ENCODE measurements around the gene TOX4. TPM values are rescaled to one million over a fixed set of nuclear protein-coding genes. Genes with fewer than 3 reads are reported as not detected.

The TOX4 gene
- total and polyA plus RNA-seq, 9 of the 15 experiments (the other 6 are each of a cell fraction or from before 2014, with no cell fraction given), result 9.9 to 76.5 (median 41.0) TPM

- TF ChIP-seq ZFP1 (CRISPR knock-in tag; IDR thresholded peaks at IDR 0.05) (no peak), HLTF (IDR thresholded peaks at IDR 0.05) (no peak), ZNF655 (CRISPR knock-in tag; IDR thresholded peaks at IDR 0.05) (no peak), NFYB (IDR thresholded peaks at IDR 0.05; ENCODE audit: extremely low read depth, insufficient read length) (no peak), ZC3H11A (IDR thresholded peaks at IDR 0.05; ENCODE audit: low read depth, low read length) (no peak), HEY1 (CRISPR knock-in tag; IDR thresholded peaks at IDR 0.05; ENCODE audit: borderline replicate concordance) (no peak), IRF1 (CRISPR knock-in tag; IDR thresholded peaks at IDR 0.05; ENCODE audit: borderline replicate concordance) (no peak), SLC30A9 (CRISPR knock-in tag; IDR thresholded peaks at IDR 0.05) (no peak), ZBTB5 (IDR thresholded peaks at IDR 0.05) (no peak), ETS2 (tag; IDR thresholded peaks at IDR 0.05; ENCODE audit: borderline replicate concordance, poor library complexity, severe bottlenecking) (no peak), RHOXF2B (CRISPR knock-in tag; conservative IDR thresholded peaks at IDR 0.05) (no peak), HMG20B (CRISPR knock-in tag; IDR thresholded peaks at IDR 0.05) (no peak), ZBTB11 (CRISPR knock-in tag; IDR thresholded peaks at IDR 0.05) (no peak), ZNF764 (CRISPR knock-in tag; IDR thresholded peaks at IDR 0.05; ENCODE audit: low read depth) (no peak), ZNF140 (CRISPR knock-in tag; IDR thresholded peaks at IDR 0.05) (no peak), CTBP1 (IDR thresholded peaks at IDR 0.05; ENCODE audit: borderline replicate concordance) (no peak), KLF1 (tag; IDR thresholded peaks at IDR 0.05) (no peak), STAT6 (CRISPR knock-in tag; IDR thresholded peaks at IDR 0.05) (no peak)
These were observed 49.1 kb downstream of the TOX4 start, which contains the start of gene SALL2 (continued) for GRCh38 chr14:21525962-21526671.
